Keratinocyte (primary cell): Measurements from ENCODE around the gene PROSER1. TPM values are rescaled to one million over a fixed set of nuclear protein-coding genes. Genes with fewer than 3 reads are reported as not detected.

Experiments used
- DNase-seq: peaks from one replicate; pipeline ENCODE4 v3.0.0-alpha.2; 2011; ENCODE audit warnings: low read depth, missing footprints, low spot score
- FAIRE-seq: peaks from 2 replicates; lab custom pipeline; 2011; peaks lifted over from hg19 to GRCh38; lab: Jason Lieb, UNC
- H2AFZ ChIP-seq: 2 replicates; pipeline ENCODE4 v1.6.0; 2012; ENCODE audit warnings: low read length, control low read depth, inconsistent platforms; ENCODE audit not compliant: control insufficient read depth
- H3K27ac ChIP-seq: 2 replicates; pipeline ENCODE4 v1.5.1; 2011; ENCODE audit warnings: low read length; ENCODE audit not compliant: control insufficient read depth, insufficient read depth
- H3K27me3 ChIP-seq: 3 replicates; pipeline ENCODE4 v1.6.0; 2011; ENCODE audit warnings: low read length; ENCODE audit not compliant: control insufficient read depth, insufficient read depth; ENCODE audit errors: extremely low read depth
- H3K36me3 ChIP-seq, 2 experiments: 2 replicates in 1 of 2; 3 replicates in 1 of 2; pipeline ENCODE4 v1.5.1; 2011; ENCODE audit warnings: low read length in 2 of 2, mild to moderate bottlenecking in 1 of 2; ENCODE audit not compliant: control insufficient read depth in 2 of 2, insufficient read depth in 2 of 2; ENCODE audit errors: extremely low read depth in 1 of 2
- H3K4me1 ChIP-seq: 3 replicates; pipeline ENCODE4 v1.5.1; 2011; ENCODE audit warnings: low read length; ENCODE audit not compliant: control insufficient read depth, insufficient read depth; ENCODE audit errors: extremely low read depth
- H3K4me2 ChIP-seq: 3 replicates; pipeline ENCODE4 v1.6.0; 2011; ENCODE audit warnings: low read depth, low read length; ENCODE audit not compliant: control insufficient read depth, insufficient read depth; ENCODE audit errors: extremely low read depth
- H3K4me3 ChIP-seq, 3 experiments: fragments of 200-600 bp in 1 of 3; sonication (generic) in 1 of 3; 2 replicates in 2 of 3; 3 replicates in 1 of 3; pipeline ENCODE4 v1.5.1; 2011 to 2016; ENCODE audit warnings: low read length in 3 of 3, mild to moderate bottlenecking in 3 of 3, control low read depth in 2 of 3, inconsistent platforms in 1 of 3, low read depth in 1 of 3, mixed read lengths in 1 of 3, mixed run types in 1 of 3, moderate library complexity in 1 of 3; ENCODE audit not compliant: control insufficient read depth in 2 of 3, insufficient read depth in 2 of 3; ENCODE audit errors: extremely low read depth in 1 of 3
- H3K79me2 ChIP-seq: 2 replicates; pipeline ENCODE4 v1.6.0; 2012; ENCODE audit warnings: low read length; ENCODE audit not compliant: control insufficient read depth, insufficient read depth
- H3K9ac ChIP-seq: 3 replicates; pipeline ENCODE4 v1.6.0; 2011; ENCODE audit warnings: low read length; ENCODE audit not compliant: control insufficient read depth, insufficient read depth; ENCODE audit errors: extremely low read depth
- H3K9me1 ChIP-seq: 3 replicates; pipeline ENCODE4 v1.6.0; 2011; ENCODE audit warnings: low read length; ENCODE audit not compliant: control insufficient read depth, insufficient read depth; ENCODE audit errors: extremely low read depth
- H3K9me3 ChIP-seq: 2 replicates; pipeline ENCODE4 v1.5.1; 2012; ENCODE audit warnings: low read depth, low read length; ENCODE audit not compliant: control insufficient read depth
- H4K20me1 ChIP-seq: 3 replicates; pipeline ENCODE4 v1.6.0; 2011; ENCODE audit warnings: low read length; ENCODE audit not compliant: control insufficient read depth, insufficient read depth; ENCODE audit errors: extremely low read depth
- EZH2 ChIP-seq: IDR thresholded peaks from one replicate; pipeline ENCODE4 v1.6.1; 2012; ENCODE audit warnings: inconsistent platforms, mild to moderate bottlenecking, low read length, moderate library complexity
- dilution Hi-C: fragments of 300-500 bp; cut with MboI; formaldehyde crosslinking; loops from one replicate; pipeline ENCODE4 v1.7.0; 2020; ENCODE audit warnings: low sequenced_read_pairs; ENCODE audit not compliant: extremely low pct_ligation_motif_present
- polyA plus RNA-seq, 5 experiments: library from polyadenylated mRNA; depleted of rRNA in 3 of 5; stranded (reverse) in 3 of 5; stranded (forward) in 1 of 5; unstranded in 1 of 5; fragments of >200 nt; gene quantifications; 1 replicate in 1 of 5; 2 replicates in 3 of 5; 3 replicates in 1 of 5; pipeline versions ENCODE4 v1.2.1 to v1.2.3, GENCODE V29; 2011 to 2012; ENCODE audit warnings: missing spikeins in 2 of 5, low read depth in 1 of 5, low replicate concordance in 1 of 5
- TF ChIP-seq, protein P1 (sequence below), 3 experiments: IDR thresholded peaks in 1 of 3; conservative IDR thresholded peaks in 1 of 3; optimal IDR thresholded peaks in 1 of 3; 2 replicates in 2 of 3; 3 replicates in 1 of 3; pipeline versions ENCODE3 to v1.5.1; 2011; ENCODE audit warnings: low read length in 3 of 3, mild to moderate bottlenecking in 3 of 3, moderate library complexity in 2 of 3, control low read depth in 1 of 3, inconsistent platforms in 1 of 3; ENCODE audit not compliant: insufficient read depth in 2 of 3; ENCODE audit errors: extremely low read depth in 1 of 3

PROSER1 gene
- polyA plus RNA-seq, 1 donor (not counting 4 experiments of a cell fraction or from before 2014, with no cell fraction given), result 16.9 TPM

DNA sequence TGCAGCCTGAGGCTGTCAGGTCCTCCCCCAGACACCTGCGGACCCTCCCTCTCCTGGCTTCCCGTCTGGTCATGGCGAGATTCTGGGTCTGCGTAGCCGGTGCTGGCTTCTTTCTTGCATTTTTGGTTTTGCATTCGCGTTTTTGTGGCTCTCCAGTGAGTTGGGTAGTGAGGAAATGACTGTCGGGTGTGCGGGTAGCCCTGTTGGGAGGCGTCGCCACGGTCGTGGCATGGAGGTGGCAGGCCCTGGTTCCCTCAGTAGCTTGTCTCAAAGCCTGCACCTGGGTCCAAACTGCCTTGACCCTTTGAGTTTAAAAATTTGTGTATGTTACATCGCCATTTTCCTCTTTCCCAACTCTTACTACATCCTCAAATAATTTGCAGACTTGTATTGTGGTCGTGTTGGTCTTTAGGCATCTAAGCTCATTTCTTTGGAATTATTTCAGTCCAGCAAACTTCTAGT lies 711 bp upstream of the PROSER1 start:
- Histone ChIP-seq H3K27ac (peak overlapping the region; percentile 88), H3K4me3 (peak overlapping the region; percentile 79 to 99 (median 91)), H3K4me2 (peak overlapping the region; percentile 95), H4K20me1 (no peaks in the 10 kb centered on the region), H3K9me1 (no peaks in the 10 kb centered on the region), H3K27me3 (no peaks in the 10 kb centered on the region), H3K79me2 (peaks cover 46% of the 10 kb centered on the region), H3K9ac (peak overlapping the region; percentile 82), H2AFZ (peak overlapping the region; percentile 99), H3K9me3 (no peaks in the 10 kb centered on the region), H3K36me3 (no peaks in the 10 kb centered on the region), H3K4me1 (peaks cover 5% of the 10 kb centered on the region)
- FAIRE-seq (no peak), DNase-seq (no peak)
- dilution Hi-C loops, result no loop called here
- TF ChIP-seq, protein P1, sequence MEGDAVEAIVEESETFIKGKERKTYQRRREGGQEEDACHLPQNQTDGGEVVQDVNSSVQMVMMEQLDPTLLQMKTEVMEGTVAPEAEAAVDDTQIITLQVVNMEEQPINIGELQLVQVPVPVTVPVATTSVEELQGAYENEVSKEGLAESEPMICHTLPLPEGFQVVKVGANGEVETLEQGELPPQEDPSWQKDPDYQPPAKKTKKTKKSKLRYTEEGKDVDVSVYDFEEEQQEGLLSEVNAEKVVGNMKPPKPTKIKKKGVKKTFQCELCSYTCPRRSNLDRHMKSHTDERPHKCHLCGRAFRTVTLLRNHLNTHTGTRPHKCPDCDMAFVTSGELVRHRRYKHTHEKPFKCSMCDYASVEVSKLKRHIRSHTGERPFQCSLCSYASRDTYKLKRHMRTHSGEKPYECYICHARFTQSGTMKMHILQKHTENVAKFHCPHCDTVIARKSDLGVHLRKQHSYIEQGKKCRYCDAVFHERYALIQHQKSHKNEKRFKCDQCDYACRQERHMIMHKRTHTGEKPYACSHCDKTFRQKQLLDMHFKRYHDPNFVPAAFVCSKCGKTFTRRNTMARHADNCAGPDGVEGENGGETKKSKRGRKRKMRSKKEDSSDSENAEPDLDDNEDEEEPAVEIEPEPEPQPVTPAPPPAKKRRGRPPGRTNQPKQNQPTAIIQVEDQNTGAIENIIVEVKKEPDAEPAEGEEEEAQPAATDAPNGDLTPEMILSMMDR (optimal IDR thresholded peaks at IDR 0.05 in 1 of 3, IDR thresholded peaks at IDR 0.05 in 1 of 3, conservative IDR thresholded peaks at IDR 0.05 in 1 of 3; ENCODE audit: extremely low read depth in 1 of 3, insufficient read depth in 2 of 3, low read length in 3 of 3), result no peak
- TF ChIP-seq EZH2, result no peak

DNA sequence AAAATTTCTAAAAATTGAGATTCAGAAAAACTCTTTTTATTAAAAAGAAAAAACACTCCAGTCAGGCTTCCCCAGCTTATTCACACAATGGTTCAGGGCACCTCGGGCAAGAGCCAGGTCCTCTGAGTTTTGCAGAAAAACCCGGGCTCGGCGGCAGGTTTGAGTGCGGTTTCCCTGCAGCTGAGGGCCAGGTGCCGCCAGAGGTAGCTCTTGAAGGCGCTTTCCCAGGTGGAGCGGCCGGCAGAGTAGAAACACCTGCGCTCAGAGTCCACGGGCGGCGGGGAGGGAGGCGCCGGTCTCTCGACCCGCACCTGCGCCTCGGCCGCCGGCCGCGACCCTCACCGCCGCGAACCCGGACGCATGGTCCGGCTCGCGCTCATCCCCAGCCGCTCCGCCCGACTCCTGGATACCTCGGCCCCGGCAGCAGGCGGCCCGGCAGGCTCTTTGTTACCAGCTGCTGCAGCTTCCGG lies 444 bp downstream of the PROSER1 start:
- peaks cover 0 to 1% of the 10 kb centered on the region in 2 experiments for H3K36me3 ChIP-seq
- no peak for FAIRE-seq
- H3K4me2 ChIP-seq, result peak overlapping the region; percentile 72
- H3K27me3 ChIP-seq, result no peaks in the 10 kb centered on the region
- H4K20me1 ChIP-seq, result no peaks in the 10 kb centered on the region
- peak overlapping the region; percentile 99 for H2AFZ ChIP-seq
- DNase-seq, result no peak
- H3K9me3 ChIP-seq, result no peaks in the 10 kb centered on the region
- H3K27ac ChIP-seq, result peak overlapping the region; percentile 88
- H3K79me2 ChIP-seq, result peaks cover 56% of the 10 kb centered on the region
- peak overlapping the region; percentile 82 for H3K9ac ChIP-seq
- TF ChIP-seq, protein P1 (optimal IDR thresholded peaks at IDR 0.05 in 1 of 3, IDR thresholded peaks at IDR 0.05 in 1 of 3, conservative IDR thresholded peaks at IDR 0.05 in 1 of 3; ENCODE audit: extremely low read depth in 1 of 3, insufficient read depth in 2 of 3, low read length in 3 of 3), result no peak
- TF ChIP-seq EZH2, result no peak
- dilution Hi-C loops, result no loop called here
- peak overlapping the region; percentile 79 to 99 (median 91) for H3K4me3 ChIP-seq
- H3K4me1 ChIP-seq, result peaks cover 5% of the 10 kb centered on the region
- no peaks in the 10 kb centered on the region for H3K9me1 ChIP-seq
